Vagina (tissue), 2 donors: ENCODE results near the gene HMCN1. TPM values are rescaled to one million over a fixed set of nuclear protein-coding genes. Genes with fewer than 3 reads are reported as not detected.

ENCODE experiments used
- DNase-seq, 2 donors: peaks; one replicate each; pipeline ENCODE4 v3.0.0-alpha.2; 2017; ENCODE audit errors: extremely low spot score in 2 of 2
- H3K27ac ChIP-seq: fragments of 200-600 bp; sonication (generic); one replicate; pipeline ENCODE4 v1.5.1; 2019
- H3K27me3 ChIP-seq: fragments of 200-600 bp; sonication (generic); one replicate; pipeline ENCODE4 v1.5.1; 2019
- H3K36me3 ChIP-seq, 2 donors: fragments of 200-600 bp; sonication (generic); one replicate each; pipeline ENCODE4 v1.5.1; 2017 to 2019
- H3K4me1 ChIP-seq: fragments of 200-600 bp; sonication (generic); one replicate; pipeline ENCODE4 v1.5.1; 2019
- H3K4me3 ChIP-seq, 2 donors: fragments of 200-600 bp; sonication (generic); 1 replicate in 1 of 2; 2 replicates in 1 of 2; pipeline ENCODE4 v1.5.1; 2016 to 2019
- H3K9me3 ChIP-seq: fragments of 200-600 bp; sonication (generic); one replicate; pipeline ENCODE4 v1.5.1; 2019
- CTCF ChIP-seq, 3 experiments: fragments of 450-650 bp in 2 of 3; fragments of 200-600 bp in 1 of 3; sonication (generic) in 1 of 3; IDR thresholded peaks; one replicate each; pipeline ENCODE4 v1.5.1; 2017 to 2019; ENCODE audit warnings: antibody characterized with exemption in 3 of 3, mild to moderate bottlenecking in 2 of 3, moderate library complexity in 2 of 3
- POLR2A ChIP-seq, 2 donors: fragments of 450-650 bp; IDR thresholded peaks; one replicate each; pipeline ENCODE4 v1.6.1; 2017; ENCODE audit warnings: antibody characterized with exemption in 2 of 2, mild to moderate bottlenecking in 2 of 2, moderate library complexity in 2 of 2
- POLR2AphosphoS5 ChIP-seq, 2 donors: sonication (generic); formaldehyde crosslinking; IDR thresholded peaks; one replicate each; pipeline ENCODE4 v1.9.0; 2017; ENCODE audit warnings: antibody characterized with exemption in 2 of 2, mild to moderate bottlenecking in 2 of 2, low read depth in 1 of 2; ENCODE audit not compliant: insufficient read depth in 1 of 2
- intact Hi-C: fragments of 100-400 bp; cut with DNase I; formaldehyde crosslinking; loops from one replicate; pipeline ENCODE4 v1.15.1; 2023
- total RNA-seq: library from RNA; depleted of rRNA; stranded (reverse); fragments of >200 nt; gene quantifications from one replicate; pipeline ENCODE4 v1.2.3, GENCODE V29; 2016

HMCN1 gene
- total RNA-seq, 1 donor from 2014 or later, result 10.6 TPM

DNA sequence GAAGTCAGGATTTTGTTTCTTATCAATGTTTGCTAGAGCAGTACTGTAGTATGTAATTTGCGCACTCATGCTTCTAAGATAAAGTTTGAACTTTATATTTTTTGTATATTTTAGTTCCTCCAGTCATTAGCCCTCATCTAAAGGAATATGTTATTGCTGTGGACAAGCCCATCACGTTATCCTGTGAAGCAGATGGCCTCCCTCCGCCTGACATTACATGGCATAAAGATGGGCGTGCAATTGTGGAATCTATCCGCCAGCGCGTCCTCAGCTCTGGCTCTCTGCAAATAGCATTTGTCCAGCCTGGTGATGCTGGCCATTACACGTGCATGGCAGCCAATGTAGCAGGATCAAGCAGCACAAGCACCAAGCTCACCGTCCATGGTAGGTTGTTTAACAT lies 388.6 kb downstream of the HMCN1 start:
- Histone ChIP-seq H3K27ac (no peak overlapping the region), H3K4me3 (no peak overlapping the region), H3K36me3 (peaks cover 0 to 3% of the 10 kb centered on the region in 2 donors), H3K9me3 (no peaks in the 10 kb centered on the region), H3K27me3 (no peaks in the 10 kb centered on the region), H3K4me1 (no peaks in the 10 kb centered on the region)
- no peak for DNase-seq
- intact Hi-C loops, result no loop called here
- TF ChIP-seq POLR2A (IDR thresholded peaks at IDR 0.05), result no peak

DNA sequence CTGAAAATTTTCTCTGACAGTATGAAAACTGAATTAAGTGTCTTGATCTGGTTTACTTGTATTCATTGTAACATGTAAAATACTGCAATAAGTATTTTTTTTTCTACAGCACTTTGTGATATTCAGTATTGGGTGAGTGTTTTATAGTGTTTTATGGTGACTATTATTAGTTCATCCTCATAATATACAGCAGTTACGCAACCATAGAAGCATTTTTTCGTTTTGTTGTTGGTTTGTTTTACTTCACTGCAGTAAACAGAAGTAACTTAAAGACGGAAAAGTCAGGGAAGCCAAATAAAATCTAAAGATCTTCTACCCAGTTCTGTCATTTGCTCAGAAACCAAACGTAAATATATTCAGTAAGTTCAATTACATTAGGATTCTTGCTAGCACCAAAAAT lies 390.8 kb downstream of the HMCN1 start:
- TF ChIP-seq POLR2A (IDR thresholded peaks at IDR 0.05), result no peak
- TF ChIP-seq POLR2AphosphoS5 (IDR thresholded peaks at IDR 0.05; ENCODE audit: insufficient read depth in 1 of 2, low read depth in 1 of 2), result no peak
- no peak for TF ChIP-seq CTCF (IDR thresholded peaks at IDR 0.05)
- no peaks in the 10 kb centered on the region for H3K4me1 ChIP-seq
- intact Hi-C loops, result no loop called here
- no peaks in the 10 kb centered on the region for H3K27me3 ChIP-seq
- peaks cover 0 to 3% of the 10 kb centered on the region in 2 donors for H3K36me3 ChIP-seq
- no peak overlapping the region for H3K4me3 ChIP-seq
- no peaks in the 10 kb centered on the region for H3K9me3 ChIP-seq
- DNase-seq, result no peak
- no peak overlapping the region for H3K27ac ChIP-seq

GRCh38 chr1:186125511-186125910 lies 391.3 kb downstream of the HMCN1 start:
- Histone ChIP-seq H3K9me3 (no peaks in the 10 kb centered on the region), H3K36me3 (peaks cover 0 to 3% of the 10 kb centered on the region in 2 donors), H3K4me1 (no peaks in the 10 kb centered on the region), H3K27ac (no peak overlapping the region), H3K27me3 (no peaks in the 10 kb centered on the region), H3K4me3 (no peak overlapping the region)
- DNase-seq, result no peak
- intact Hi-C loops, result no loop called here
- TF ChIP-seq POLR2A (IDR thresholded peaks at IDR 0.05) (no peak), CTCF (IDR thresholded peaks at IDR 0.05) (no peak), POLR2AphosphoS5 (IDR thresholded peaks at IDR 0.05; ENCODE audit: insufficient read depth in 1 of 2, low read depth in 1 of 2) (no peak)

- H3K27ac ChIP-seq, result no peak overlapping the region
- no peak overlapping the region for H3K4me3 ChIP-seq
- no peak for TF ChIP-seq CTCF (IDR thresholded peaks at IDR 0.05)
- TF ChIP-seq POLR2AphosphoS5 (IDR thresholded peaks at IDR 0.05; ENCODE audit: insufficient read depth in 1 of 2, low read depth in 1 of 2), result no peak
- no peak for TF ChIP-seq POLR2A (IDR thresholded peaks at IDR 0.05)
- H3K4me1 ChIP-seq, result no peaks in the 10 kb centered on the region
- H3K27me3 ChIP-seq, result no peaks in the 10 kb centered on the region
- intact Hi-C loops, result no loop called here
- no peaks in the 10 kb centered on the region for H3K9me3 ChIP-seq
- no peaks in the 10 kb centered on the region for H3K36me3 ChIP-seq
- no peak for DNase-seq
Observed at GRCh38 chr1:186129758-186130157, 395.6 kb downstream of the HMCN1 start.

GRCh38 chr1:186139115-186139514 lies 404.9 kb downstream of the HMCN1 start:
- TF ChIP-seq POLR2A (IDR thresholded peaks at IDR 0.05) (no peak), CTCF (IDR thresholded peaks at IDR 0.05) (no peak), POLR2AphosphoS5 (IDR thresholded peaks at IDR 0.05; ENCODE audit: insufficient read depth in 1 of 2, low read depth in 1 of 2) (no peak)
- DNase-seq, result no peak
- no peaks in the 10 kb centered on the region for H3K36me3 ChIP-seq
- H3K4me1 ChIP-seq, result no peaks in the 10 kb centered on the region
- no peak overlapping the region for H3K27ac ChIP-seq
- intact Hi-C loops, result no loop called here
- no peaks in the 10 kb centered on the region for H3K27me3 ChIP-seq
- no peaks in the 10 kb centered on the region for H3K9me3 ChIP-seq
- no peak overlapping the region for H3K4me3 ChIP-seq

- Histone ChIP-seq H3K36me3 (no peaks in the 10 kb centered on the region), H3K9me3 (no peaks in the 10 kb centered on the region), H3K4me1 (no peaks in the 10 kb centered on the region), H3K27ac (no peak overlapping the region), H3K4me3 (no peak overlapping the region), H3K27me3 (no peaks in the 10 kb centered on the region)
- no peak for DNase-seq
- no peak for TF ChIP-seq POLR2AphosphoS5 (IDR thresholded peaks at IDR 0.05; ENCODE audit: insufficient read depth in 1 of 2, low read depth in 1 of 2)
- no peak for TF ChIP-seq POLR2A (IDR thresholded peaks at IDR 0.05)
- TF ChIP-seq CTCF (IDR thresholded peaks at IDR 0.05), result no peak
- intact Hi-C loops, result no loop called here
Observed at GRCh38 chr1:186139701-186140100, 405.5 kb downstream of the HMCN1 start.
